OCI-LY1 (cell line): ENCODE measurements around the gene POU3F2.

Experiments used
- EZH2 ChIP-seq: fragments of 200-600 bp; sonication (generic), shearing (Covaris generic); IDR thresholded peaks from 2 replicates; pipeline ENCODE4 v1.8.0; 2017; ENCODE audit warnings: borderline replicate concordance, mixed run types, mild to moderate bottlenecking, antibody characterized with exemption, low read length, moderate library complexity, mixed read lengths
- TF ChIP-seq, protein P1 (sequence below): fragments of 200-600 bp; sonication (generic), shearing (Covaris generic); IDR thresholded peaks from 2 replicates; pipeline ENCODE4 v1.5.1; 2017; ENCODE audit warnings: mild to moderate bottlenecking, antibody characterized with exemption, low read length, moderate library complexity, mixed read lengths

DNA sequence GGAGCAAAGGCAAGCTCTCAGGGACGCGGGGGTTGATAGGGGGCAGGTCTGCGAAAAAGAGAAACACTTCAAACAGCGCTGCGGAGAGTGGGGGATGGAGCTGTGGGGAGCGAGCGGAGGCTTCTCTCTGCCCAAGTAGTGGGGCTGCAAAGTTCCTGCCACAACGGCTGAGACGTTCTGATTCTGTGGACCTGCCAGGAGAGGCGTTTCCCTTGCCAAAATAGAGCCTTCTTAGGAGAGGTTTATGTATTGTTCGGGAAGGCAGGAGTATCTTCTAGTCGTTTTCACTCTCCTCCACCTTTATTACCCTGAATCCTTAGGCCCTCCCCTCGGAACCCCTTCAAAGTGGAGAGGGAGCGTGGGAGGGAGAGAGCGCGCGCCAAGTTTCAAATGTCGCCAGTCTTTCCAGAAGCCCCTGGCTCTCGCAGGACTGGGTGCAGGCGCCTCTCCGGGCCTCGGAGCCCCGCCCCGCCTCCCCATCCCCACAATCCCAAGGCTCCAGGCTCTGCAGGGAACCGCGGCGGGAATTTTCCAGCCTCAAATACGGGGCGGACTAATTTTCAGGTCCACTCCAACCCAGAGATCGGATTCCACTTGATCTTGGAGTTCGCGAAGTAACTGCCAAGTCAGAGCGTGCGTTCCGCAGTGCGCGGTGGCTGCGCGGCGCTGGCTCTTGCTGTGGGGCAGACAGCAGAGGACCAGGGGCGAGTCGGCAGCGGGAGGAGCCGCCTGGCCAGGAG lies 10.0 kb upstream of the POU3F2 start:
- TF ChIP-seq EZH2, result no peak
- TF ChIP-seq, protein P1, sequence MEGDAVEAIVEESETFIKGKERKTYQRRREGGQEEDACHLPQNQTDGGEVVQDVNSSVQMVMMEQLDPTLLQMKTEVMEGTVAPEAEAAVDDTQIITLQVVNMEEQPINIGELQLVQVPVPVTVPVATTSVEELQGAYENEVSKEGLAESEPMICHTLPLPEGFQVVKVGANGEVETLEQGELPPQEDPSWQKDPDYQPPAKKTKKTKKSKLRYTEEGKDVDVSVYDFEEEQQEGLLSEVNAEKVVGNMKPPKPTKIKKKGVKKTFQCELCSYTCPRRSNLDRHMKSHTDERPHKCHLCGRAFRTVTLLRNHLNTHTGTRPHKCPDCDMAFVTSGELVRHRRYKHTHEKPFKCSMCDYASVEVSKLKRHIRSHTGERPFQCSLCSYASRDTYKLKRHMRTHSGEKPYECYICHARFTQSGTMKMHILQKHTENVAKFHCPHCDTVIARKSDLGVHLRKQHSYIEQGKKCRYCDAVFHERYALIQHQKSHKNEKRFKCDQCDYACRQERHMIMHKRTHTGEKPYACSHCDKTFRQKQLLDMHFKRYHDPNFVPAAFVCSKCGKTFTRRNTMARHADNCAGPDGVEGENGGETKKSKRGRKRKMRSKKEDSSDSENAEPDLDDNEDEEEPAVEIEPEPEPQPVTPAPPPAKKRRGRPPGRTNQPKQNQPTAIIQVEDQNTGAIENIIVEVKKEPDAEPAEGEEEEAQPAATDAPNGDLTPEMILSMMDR, result no peak
